ENCODE data around the gene FAM153A. TPM values are rescaled to one million over a fixed set of nuclear protein-coding genes. Genes with fewer than 3 reads are reported as not detected.
"Not testable (repeated sequence)": the region's sequence is repeated elsewhere in the genome, so short reads cannot be mapped to it uniquely, and the experiment has no call there.

FAM153A gene
- total RNA-seq, 3 donors from 2014 or later = 0.49 to 0.89 TPM; not detected in 1

DNA sequence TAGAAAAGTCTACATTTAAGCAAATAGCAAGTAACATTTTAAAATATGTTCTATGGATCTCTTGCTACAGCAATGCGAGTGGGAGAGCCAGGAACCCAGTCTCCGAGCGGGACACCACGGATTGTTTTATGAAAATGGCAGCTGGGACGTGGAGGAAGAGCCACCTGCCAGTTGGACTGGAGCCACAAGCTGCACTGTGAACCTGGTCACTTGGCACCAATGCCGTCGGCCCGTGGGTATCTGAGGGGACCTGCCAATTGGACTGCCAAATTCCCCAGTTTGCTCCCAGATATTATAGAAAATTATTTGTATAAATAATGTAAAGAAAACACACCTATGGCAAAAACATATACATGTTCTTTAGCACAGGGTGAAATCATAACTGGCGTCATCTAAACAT lies 10.6 kb upstream of the FAM153A start:
- H3K9me3 ChIP-seq; intact Hi-C loops (cut with DNase I, micrococcal nuclease); H3K4me3 ChIP-seq; ATAC-seq; H3K36me3 ChIP-seq (ENCODE audit: low read depth); DNase-seq; H3K4me1 ChIP-seq (ENCODE audit: low read depth): not testable (repeated sequence)

DNA sequence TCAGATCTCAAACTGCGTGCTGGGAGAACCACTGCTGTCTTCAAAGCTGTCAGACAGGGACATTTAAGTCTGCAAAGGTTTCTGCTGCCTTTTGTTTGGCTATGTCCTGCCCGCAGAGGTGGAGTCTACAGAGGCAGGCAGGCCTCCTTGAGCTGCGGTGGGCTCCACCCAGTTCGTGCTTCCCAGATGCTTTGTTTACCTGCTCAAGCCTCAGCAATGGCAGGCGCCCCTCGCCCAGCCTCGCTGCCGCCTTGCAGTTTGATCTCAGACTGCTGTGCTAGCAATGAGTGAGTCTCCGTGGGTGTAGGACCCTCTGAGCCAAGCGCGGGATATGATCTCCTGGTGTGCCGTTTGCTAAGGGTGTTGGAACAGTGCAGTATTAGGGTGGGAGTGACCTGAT lies 8.9 kb upstream of the FAM153A start:
- DNase-seq; intact Hi-C loops (cut with DNase I, micrococcal nuclease); ATAC-seq: not testable (repeated sequence)

DNA sequence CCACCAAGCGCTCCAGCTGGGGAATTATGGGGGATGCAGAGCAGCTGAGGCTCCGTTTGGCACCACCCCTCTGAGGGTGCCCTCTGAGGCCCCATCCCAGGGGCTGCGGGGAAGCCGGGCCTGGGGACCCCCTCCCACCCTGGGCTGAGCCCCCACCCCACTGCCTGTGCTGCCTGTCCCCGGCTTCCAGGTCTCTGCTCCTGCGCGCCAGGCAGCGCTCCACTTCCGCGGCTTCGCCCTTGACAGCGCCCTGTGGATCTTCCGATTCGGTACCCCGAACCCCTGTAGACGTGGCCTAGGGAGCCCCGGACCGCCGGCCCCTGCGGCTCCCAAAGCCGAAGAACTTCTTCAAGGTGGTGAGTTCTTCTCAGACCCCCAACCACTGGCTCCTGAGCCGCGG lies 530 bp downstream of the FAM153A start:
- H3K4me3 ChIP-seq; H3K36me3 ChIP-seq (ENCODE audit: low read depth); ATAC-seq; H3K9me3 ChIP-seq; intact Hi-C loops (cut with DNase I, micrococcal nuclease); H3K4me1 ChIP-seq (ENCODE audit: low read depth); DNase-seq: not testable (repeated sequence)

More for the DNA sequence above, 8.9 kb upstream of the FAM153A start:
- H3K36me3 ChIP-seq (ENCODE audit: low read depth); H3K4me1 ChIP-seq (ENCODE audit: low read depth); H3K4me3 ChIP-seq; H3K9me3 ChIP-seq: not testable (repeated sequence)

DNA sequence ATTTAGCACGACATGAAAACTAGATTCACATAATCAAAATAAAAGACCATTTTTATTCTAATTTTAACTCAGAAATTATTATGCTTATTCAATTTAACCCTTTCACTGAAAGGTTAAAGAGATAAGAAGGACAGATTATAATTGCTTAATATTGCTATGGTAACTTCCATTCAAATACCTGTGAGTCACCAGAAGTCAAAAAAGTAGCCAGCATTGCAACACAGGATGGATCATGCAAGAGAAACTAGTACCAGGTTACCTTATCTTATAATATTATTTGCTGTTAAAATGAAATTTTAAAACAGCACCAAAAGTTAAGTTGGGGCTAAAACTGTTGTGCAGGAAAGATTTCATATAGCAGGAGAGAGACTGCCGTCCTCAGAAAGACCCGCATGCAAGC lies 11.5 kb downstream of the FAM153A start:
- DNase-seq; H3K9me3 ChIP-seq; H3K4me3 ChIP-seq; H3K36me3 ChIP-seq (ENCODE audit: low read depth); H3K4me1 ChIP-seq (ENCODE audit: low read depth); intact Hi-C loops (cut with DNase I, micrococcal nuclease); ATAC-seq: not testable (repeated sequence)

GRCh38 chr5:177770646-177771045 lies 12.1 kb downstream of the FAM153A start:
- H3K9me3 ChIP-seq; H3K36me3 ChIP-seq (ENCODE audit: low read depth); DNase-seq; intact Hi-C loops (cut with DNase I, micrococcal nuclease); ATAC-seq; H3K4me3 ChIP-seq; H3K4me1 ChIP-seq (ENCODE audit: low read depth): not testable (repeated sequence)

- H3K36me3 ChIP-seq (ENCODE audit: low read depth); H3K4me3 ChIP-seq; intact Hi-C loops (cut with DNase I, micrococcal nuclease); H3K9me3 ChIP-seq; H3K4me1 ChIP-seq (ENCODE audit: low read depth): not testable (repeated sequence)
- peak; percentile 82 for ATAC-seq
- DNase-seq = peak in 2 of 3 donors; percentile 39 to 46
These were observed 18.8 kb downstream of the FAM153A start for GRCh38 chr5:177763737-177764508.

DNA sequence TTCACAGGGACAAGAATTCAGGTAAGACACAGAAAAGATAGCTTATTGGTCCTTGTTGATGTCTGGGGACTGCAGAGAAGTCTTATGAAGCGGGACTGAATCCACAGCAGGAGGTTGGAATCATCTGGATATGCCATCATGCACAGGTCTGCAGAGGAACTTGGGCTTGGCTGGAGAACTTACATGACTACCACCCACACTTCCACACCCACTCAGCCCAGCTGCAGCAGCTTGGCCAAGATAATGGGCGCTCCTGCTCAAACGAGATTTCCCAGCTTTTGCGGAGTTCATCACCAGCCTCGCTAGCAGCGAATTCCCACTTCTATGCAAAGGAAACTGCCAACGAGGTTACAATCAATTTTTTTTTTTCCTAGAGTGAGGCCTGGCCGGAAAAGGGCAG lies 21.7 kb downstream of the FAM153A start:
- H3K4me1 ChIP-seq (ENCODE audit: low read depth); H3K36me3 ChIP-seq (ENCODE audit: low read depth); H3K9me3 ChIP-seq; DNase-seq; H3K4me3 ChIP-seq; ATAC-seq; intact Hi-C loops (cut with DNase I, micrococcal nuclease): not testable (repeated sequence)

DNA sequence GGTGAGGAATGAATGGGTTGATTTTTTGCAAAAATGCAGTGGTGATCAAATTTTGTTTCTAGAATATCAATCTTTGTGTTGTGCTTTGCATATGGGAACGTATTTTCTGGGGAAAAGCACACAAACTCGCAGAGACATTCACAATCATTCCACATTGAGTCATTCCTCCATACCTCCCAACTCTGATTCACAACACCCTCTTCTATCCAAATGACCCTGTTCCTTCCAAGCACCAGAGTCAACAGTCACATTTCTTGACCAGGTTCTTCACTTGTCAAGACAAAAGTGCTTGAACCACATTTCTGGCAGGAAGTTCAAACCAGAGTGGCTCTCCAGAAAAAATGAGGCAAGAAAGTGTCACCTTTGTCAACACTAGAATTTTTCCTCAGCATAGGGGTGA lies 35.3 kb downstream of the FAM153A start:
- H3K4me3 ChIP-seq; DNase-seq; ATAC-seq; intact Hi-C loops (cut with DNase I, micrococcal nuclease); H3K36me3 ChIP-seq (ENCODE audit: low read depth); H3K9me3 ChIP-seq; H3K4me1 ChIP-seq (ENCODE audit: low read depth): not testable (repeated sequence)

DNA sequence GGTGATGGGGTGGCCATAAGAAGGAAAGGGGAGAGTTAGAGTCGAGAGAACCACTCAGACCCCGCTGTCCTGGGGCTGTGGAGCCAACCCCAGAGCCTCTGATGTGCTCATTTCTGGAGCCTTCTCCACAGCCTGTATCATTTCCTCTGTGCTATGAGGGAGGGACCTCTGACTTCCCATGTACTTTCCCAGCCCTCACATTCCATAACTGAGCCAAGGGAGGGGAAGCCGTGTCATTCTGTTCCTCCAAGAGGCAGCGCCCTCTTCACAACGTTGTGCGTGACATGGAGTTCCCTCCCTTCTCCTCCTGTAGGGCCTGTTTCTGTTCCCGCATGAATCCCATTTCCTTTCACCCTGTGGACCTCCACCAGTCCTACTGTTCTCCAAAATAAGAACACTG lies 57.8 kb downstream of the FAM153A start:
- H3K4me1 ChIP-seq (ENCODE audit: low read depth); ATAC-seq; H3K36me3 ChIP-seq (ENCODE audit: low read depth); DNase-seq; H3K9me3 ChIP-seq; H3K4me3 ChIP-seq; intact Hi-C loops (cut with DNase I, micrococcal nuclease): not testable (repeated sequence)

DNA sequence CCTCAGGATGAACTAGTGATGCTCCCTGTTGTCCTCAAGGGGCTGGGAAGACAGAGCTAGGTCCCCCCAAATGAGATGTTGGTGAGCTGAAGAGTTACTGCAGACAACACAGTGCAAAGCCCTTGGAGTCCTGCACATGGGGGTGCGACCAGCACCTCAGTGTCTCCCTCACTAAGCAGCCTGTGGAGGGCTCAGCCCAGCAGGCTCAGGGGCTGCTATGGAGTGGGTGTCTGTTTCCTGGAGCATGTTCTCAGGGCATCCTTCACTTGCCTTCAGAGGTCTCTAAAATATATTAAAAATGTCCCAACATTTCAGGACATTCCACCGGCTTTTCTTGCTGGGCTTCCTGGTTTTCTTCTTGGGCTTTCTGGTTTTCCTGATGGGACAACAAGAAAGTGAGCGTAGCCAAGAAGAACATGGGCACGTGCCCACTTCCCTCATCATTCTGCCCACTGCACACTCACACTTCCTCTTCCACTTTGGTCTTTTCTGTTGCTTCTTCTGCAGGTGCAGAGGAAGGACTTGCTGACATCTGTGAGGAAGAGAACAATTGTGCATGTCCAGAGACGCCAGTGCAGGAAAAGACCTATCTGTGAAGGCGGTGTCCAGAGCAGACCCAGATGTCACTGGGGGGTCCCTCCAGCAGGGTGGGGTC lies 58.7 kb downstream of the FAM153A start:
- H3K4me3 ChIP-seq; H3K36me3 ChIP-seq (ENCODE audit: low read depth); DNase-seq; H3K9me3 ChIP-seq; ATAC-seq; H3K4me1 ChIP-seq (ENCODE audit: low read depth); intact Hi-C loops (cut with DNase I, micrococcal nuclease): not testable (repeated sequence)

GRCh38 chr5:177722829-177723228 lies 59.9 kb downstream of the FAM153A start:
- DNase-seq; H3K4me3 ChIP-seq; H3K36me3 ChIP-seq (ENCODE audit: low read depth); H3K4me1 ChIP-seq (ENCODE audit: low read depth); intact Hi-C loops (cut with DNase I, micrococcal nuclease); H3K9me3 ChIP-seq; ATAC-seq: not testable (repeated sequence)

- H3K9me3 ChIP-seq; intact Hi-C loops (cut with DNase I, micrococcal nuclease); H3K4me3 ChIP-seq; H3K4me1 ChIP-seq (ENCODE audit: low read depth); ATAC-seq; DNase-seq; H3K36me3 ChIP-seq (ENCODE audit: low read depth): not testable (repeated sequence)
These were observed 62.7 kb downstream of the FAM153A start for GRCh38 chr5:177719989-177720388.

DNA sequence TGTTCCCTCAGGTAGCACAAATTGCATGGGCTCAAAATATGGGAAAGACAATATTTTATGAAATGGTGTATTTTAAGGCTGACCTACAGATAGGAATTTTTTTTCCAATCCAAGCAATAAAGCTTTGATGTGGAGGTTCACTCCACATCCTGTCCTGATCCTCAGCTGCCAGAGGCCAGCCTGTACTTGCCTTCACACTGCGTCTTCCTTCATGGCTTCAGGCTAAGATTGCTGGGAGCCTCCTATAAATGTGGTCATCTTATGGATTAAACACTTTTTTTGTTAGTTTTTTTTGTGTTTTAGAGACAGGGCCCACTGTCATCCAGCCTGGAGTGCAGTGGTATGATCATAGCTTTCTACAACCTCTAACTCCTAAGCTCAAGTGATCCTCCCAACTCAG lies 67.3 kb downstream of the FAM153A start:
- H3K4me3 ChIP-seq; H3K4me1 ChIP-seq (ENCODE audit: low read depth); DNase-seq; H3K9me3 ChIP-seq; intact Hi-C loops (cut with DNase I, micrococcal nuclease); ATAC-seq; H3K36me3 ChIP-seq (ENCODE audit: low read depth): not testable (repeated sequence)

DNA sequence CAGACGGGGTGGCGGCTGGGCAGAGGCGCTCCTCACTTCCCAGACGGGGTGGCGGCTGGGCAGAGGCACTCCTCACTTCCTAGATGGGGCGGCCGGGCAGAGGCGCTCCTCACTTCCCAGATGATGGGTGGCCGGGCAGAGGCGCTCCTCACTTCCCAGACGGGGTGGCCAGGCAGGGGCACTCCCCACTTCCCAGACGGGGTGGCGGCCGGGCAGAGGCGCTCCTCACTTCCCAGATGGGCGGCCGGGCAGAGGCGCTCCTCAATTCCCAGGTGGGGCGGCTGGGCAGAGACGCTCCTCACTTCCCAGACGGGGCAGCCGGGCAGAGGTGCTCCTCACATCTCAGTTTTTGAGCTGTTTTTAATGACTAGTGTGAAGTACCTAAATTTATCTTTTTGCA lies 86.6 kb downstream of the FAM153A start:
- intact Hi-C loops (cut with DNase I, micrococcal nuclease); ATAC-seq; H3K9me3 ChIP-seq; H3K4me1 ChIP-seq (ENCODE audit: low read depth); DNase-seq; H3K4me3 ChIP-seq; H3K36me3 ChIP-seq (ENCODE audit: low read depth): not testable (repeated sequence)

Data from mucosa of descending colon (tissue), 3 donors.